Lung (tissue), 12 donors: ENCODE data around the gene ASB2. TPM values are rescaled to one million over a fixed set of nuclear protein-coding genes. Genes with fewer than 3 reads are reported as not detected.

Experiments
- ATAC-seq: fragments of 200-7000 bp; cut with Tn5 transposase; one replicate; pipeline ENCODE4 v1.9.1; 2020; ENCODE audit warnings: moderate number of reproducible peaks; ENCODE audit not compliant: insufficient read depth, low FRiP score
- DNase-seq, 3 donors: peaks; one replicate each; pipeline ENCODE4 v3.0.0-alpha.2; 2013 to 2017
- H3K27ac ChIP-seq, 2 donors: one replicate each; pipeline ENCODE4 v1.5.1; 2013; ENCODE audit warnings: mild to moderate bottlenecking in 2 of 2, moderate library complexity in 2 of 2, control low read depth in 1 of 2, inconsistent platforms in 1 of 2, low read depth in 1 of 2, low read length in 1 of 2
- H3K27me3 ChIP-seq, 3 donors: one replicate each; pipeline ENCODE4 v1.5.1; 2013; ENCODE audit warnings: low read length in 2 of 3; ENCODE audit not compliant: control insufficient read depth in 3 of 3, insufficient read depth in 3 of 3
- H3K36me3 ChIP-seq, 4 donors: one replicate each; pipeline ENCODE4 v1.5.1; 2013; ENCODE audit warnings: low read length in 4 of 4, mild to moderate bottlenecking in 1 of 4, moderate library complexity in 1 of 4; ENCODE audit not compliant: control insufficient read depth in 4 of 4, insufficient read depth in 4 of 4
- H3K4me1 ChIP-seq, 5 donors: one replicate each; pipeline ENCODE4 v1.5.1; 2013; ENCODE audit warnings: low read length in 5 of 5, mild to moderate bottlenecking in 2 of 5, moderate library complexity in 1 of 5; ENCODE audit not compliant: control insufficient read depth in 5 of 5, insufficient read depth in 5 of 5
- H3K4me3 ChIP-seq: one replicate; pipeline ENCODE4 v1.5.1; 2013; ENCODE audit warnings: mild to moderate bottlenecking, control low read depth, moderate library complexity
- H3K9ac ChIP-seq, 2 donors: one replicate each; pipeline ENCODE4 v1.5.1; 2013; ENCODE audit warnings: low read length in 2 of 2, control low read depth in 1 of 2; ENCODE audit not compliant: insufficient read depth in 1 of 2
- H3K9me3 ChIP-seq, 4 donors: one replicate each; pipeline ENCODE4 v1.5.1; 2013; ENCODE audit warnings: low read length in 3 of 4, mild to moderate bottlenecking in 1 of 4, moderate library complexity in 1 of 4; ENCODE audit not compliant: control insufficient read depth in 4 of 4, insufficient read depth in 3 of 4
- CTCF ChIP-seq: IDR thresholded peaks from 2 replicates; pipeline ENCODE4 v1.5.1; 2012; ENCODE audit warnings: mild to moderate bottlenecking; ENCODE audit errors: control extremely low read depth, extremely low read depth
- WGBS, 2 donors: extraction: QIAGEN DNeasy Blood & Tissue Kit; methylation state at CpG; one replicate each; pipeline ENCODE4 v1.1.7; 2013; 5-methylcytosine and 5-hydroxymethylcytosine counted together
- polyA plus RNA-seq, 2 donors: library from polyadenylated mRNA; stranded (reverse); fragments of 200-250 nt; gene quantifications; one replicate each; pipeline ENCODE4 v1.2.1, GENCODE V29; 2013
- total RNA-seq, 2 donors: library from RNA; depleted of rRNA in 1 of 2; stranded (reverse); fragments of >200 nt in 1 of 2; gene quantifications; one replicate each; pipeline ENCODE4 v1.2.1, GENCODE V29; 2014 to 2021
- donor health status: control.
- donor health status: control.
- donor health status: Bipolar disorder and iron deficiency.
- donor health status: healthy.
- donor health status: DM: yes; HTN: yes; CAD: no.

ASB2 gene
- total and polyA plus RNA-seq, 4 donors = 1.8 to 3.7 (median 2.6) TPM

GRCh38 chr14:93911975-93912615, 64.3 kb downstream of the ASB2 start:
- Histone ChIP-seq H3K4me3 (no peak overlapping the region), H3K4me1 (peaks cover 0 to 3% (median 0%) of the 10 kb centered on the region in 5 donors), H3K9ac (no peak overlapping the region), H3K9me3 (peaks cover 0 to 13% (median 0%) of the 10 kb centered on the region in 4 donors), H3K27me3 (no peaks in the 10 kb centered on the region), H3K36me3 (no peaks in the 10 kb centered on the region), H3K27ac (no peak overlapping the region)
- no peak for DNase-seq
- TF ChIP-seq CTCF = no peak
- 83 to 89% methylated on average over 5 of the region's 5 CpGs for WGBS, 2 donors
- ATAC-seq = no peak

GRCh38 chr14:93909429-93910128, 66.8 kb downstream of the ASB2 start:
- ATAC-seq (no peak), DNase-seq (no peak)
- H3K27me3 ChIP-seq = no peaks in the 10 kb centered on the region
- no peak for TF ChIP-seq CTCF
- no peaks in the 10 kb centered on the region for H3K4me1 ChIP-seq
- H3K9ac ChIP-seq = no peak overlapping the region
- peaks cover 0 to 10% (median 0%) of the 10 kb centered on the region in 4 donors for H3K9me3 ChIP-seq
- no peak overlapping the region for H3K27ac ChIP-seq
- no peak overlapping the region for H3K4me3 ChIP-seq
- 85 to 90% methylated on average over 5 of the region's 5 CpGs for WGBS, 2 donors
- H3K36me3 ChIP-seq = no peaks in the 10 kb centered on the region

DNA sequence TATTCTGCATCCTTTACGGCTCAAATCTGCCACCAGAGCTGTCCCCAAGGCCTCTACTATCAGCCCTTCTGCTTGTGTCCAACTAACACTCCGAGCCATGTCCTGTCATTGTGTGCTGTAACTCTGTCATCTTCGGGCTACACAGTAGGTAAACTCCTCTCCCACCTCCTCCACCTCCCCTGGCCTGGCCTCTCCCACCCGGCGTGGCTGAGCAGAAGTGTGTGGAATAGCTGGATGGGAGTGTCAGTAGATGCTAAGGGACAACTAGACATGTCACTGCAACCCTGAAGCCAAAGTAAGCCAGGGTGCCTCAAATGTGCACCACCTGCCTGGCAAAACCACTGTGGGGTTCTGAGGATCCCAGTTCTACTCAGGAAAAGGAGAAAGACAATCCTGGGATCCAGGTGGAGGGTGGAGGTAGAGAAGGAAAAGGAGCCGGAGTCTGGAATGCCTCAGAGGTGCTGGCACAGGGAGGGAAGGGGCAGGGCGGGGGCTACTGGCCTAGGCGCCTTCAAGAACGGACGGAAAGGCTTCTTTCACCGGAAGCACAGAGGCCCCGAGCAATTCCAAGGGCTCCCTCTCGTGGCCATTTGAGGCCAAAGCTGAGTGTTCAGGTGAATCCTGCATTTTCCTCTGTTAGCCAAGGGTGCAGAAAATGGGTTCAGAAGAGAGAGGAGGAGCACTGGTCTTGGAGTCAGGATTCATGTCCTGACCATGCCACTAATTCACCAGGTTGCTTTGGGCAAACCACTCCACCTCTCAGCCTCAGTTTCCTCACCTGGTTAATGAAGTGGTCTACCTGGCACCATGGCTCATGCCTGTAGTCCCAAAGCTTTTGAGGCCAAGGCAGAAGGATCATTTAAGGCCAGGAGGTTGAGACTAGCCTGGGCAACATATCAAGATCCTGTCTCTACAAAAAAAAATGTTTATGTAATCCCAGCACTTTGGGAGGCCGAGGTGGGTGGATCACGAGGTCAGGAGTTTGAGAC, 69.7 kb downstream of the ASB2 start:
- Histone ChIP-seq H3K36me3 (no peaks in the 10 kb centered on the region), H3K9me3 (peaks cover 0 to 8% (median 0%) of the 10 kb centered on the region in 4 donors), H3K4me3 (no peak overlapping the region), H3K9ac (no peak overlapping the region), H3K27ac (no peak overlapping the region), H3K27me3 (peaks cover 0 to 2% (median 0%) of the 10 kb centered on the region in 3 donors), H3K4me1 (peaks cover 0 to 4% (median 0%) of the 10 kb centered on the region in 5 donors)
- peak; percentile 27 for TF ChIP-seq CTCF
- no peak for ATAC-seq
- 46 to 54% methylated on average over 15 of the region's 15 CpGs for WGBS, 2 donors
- DNase-seq = peak; percentile 26 to 35 (median 34)
